ENCODE measurements around the gene INIP. TPM values are rescaled to one million over a fixed set of nuclear protein-coding genes. Genes with fewer than 3 reads are reported as not detected.
A peak's percentile ranks its signal among the peaks of the same experiment; 100 is the strongest.

Gene INIP
- 9.2 and 10.5 TPM in 2 replicates for total RNA-seq (2014; rRNA removed; shearing (Covaris generic))

GRCh38 chr9:112717661-112718331 is at the start of gene INIP:
Gene INIP (minus strand): TSS chr9:112718117. CDS start chr9:112716485, 1,632 bp downstream.
- DNase-seq (ENCODE audit: low spot score) = peak; percentile 97

GRCh38 chr9:112765281-112765680 is 47.4 kb upstream of the INIP start:
- no peak for DNase-seq (ENCODE audit: low spot score)

GRCh38 chr9:112764837-112765236 is 46.9 kb upstream of the INIP start:
- DNase-seq (ENCODE audit: low spot score) = no peak

GRCh38 chr9:112764344-112764743 is 46.4 kb upstream of the INIP start:
- no peak for DNase-seq (ENCODE audit: low spot score)

GRCh38 chr9:112762726-112763518 is 45.0 kb upstream of the INIP start:
- DNase-seq (ENCODE audit: low spot score) = no peak

GRCh38 chr9:112761912-112762655 is 44.2 kb upstream of the INIP start:
- no peak for DNase-seq (ENCODE audit: low spot score)

- no peak for DNase-seq (ENCODE audit: low spot score)
Observed at GRCh38 chr9:112760821-112761220, 42.9 kb upstream of the INIP start.

- no peak for DNase-seq (ENCODE audit: low spot score)
Observed at GRCh38 chr9:112757940-112758339, 40.0 kb upstream of the INIP start.

- no peak for DNase-seq (ENCODE audit: low spot score)
Observed at GRCh38 chr9:112757282-112757883, 39.5 kb upstream of the INIP start.

- DNase-seq (ENCODE audit: low spot score) = no peak
Observed at GRCh38 chr9:112755675-112756074, 37.8 kb upstream of the INIP start.

GRCh38 chr9:112755016-112755427 is 37.1 kb upstream of the INIP start:
- no peak for DNase-seq (ENCODE audit: low spot score)

GRCh38 chr9:112754578-112754977 is 36.7 kb upstream of the INIP start:
- no peak for DNase-seq (ENCODE audit: low spot score)

- DNase-seq (ENCODE audit: low spot score) = no peak
Observed at GRCh38 chr9:112753725-112754124, 35.8 kb upstream of the INIP start.

GRCh38 chr9:112752334-112753125 is 34.6 kb upstream of the INIP start:
- no peak for DNase-seq (ENCODE audit: low spot score)

GRCh38 chr9:112751056-112751795 is 33.3 kb upstream of the INIP start:
- DNase-seq (ENCODE audit: low spot score) = peak; percentile 48

GRCh38 chr9:112750764-112751055 is 32.8 kb upstream of the INIP start:
- no peak for DNase-seq (ENCODE audit: low spot score)

GRCh38 chr9:112750016-112750763 is 32.3 kb upstream of the INIP start, which contains the start of gene SNX30:
Gene SNX30 (plus strand): TSS chr9:112750760. CDS start chr9:112751002, 242 bp downstream.
- DNase-seq (ENCODE audit: low spot score) = peak; percentile 83

- no peak for DNase-seq (ENCODE audit: low spot score)
Observed at GRCh38 chr9:112747094-112747493, 29.2 kb upstream of the INIP start.

GRCh38 chr9:112744177-112744576 is 26.3 kb upstream of the INIP start:
- no peak for DNase-seq (ENCODE audit: low spot score)

Measured in HT-29 (cell line).